ENCODE measurements around the gene EVI5.

- TF ChIP-seq, protein P1, sequence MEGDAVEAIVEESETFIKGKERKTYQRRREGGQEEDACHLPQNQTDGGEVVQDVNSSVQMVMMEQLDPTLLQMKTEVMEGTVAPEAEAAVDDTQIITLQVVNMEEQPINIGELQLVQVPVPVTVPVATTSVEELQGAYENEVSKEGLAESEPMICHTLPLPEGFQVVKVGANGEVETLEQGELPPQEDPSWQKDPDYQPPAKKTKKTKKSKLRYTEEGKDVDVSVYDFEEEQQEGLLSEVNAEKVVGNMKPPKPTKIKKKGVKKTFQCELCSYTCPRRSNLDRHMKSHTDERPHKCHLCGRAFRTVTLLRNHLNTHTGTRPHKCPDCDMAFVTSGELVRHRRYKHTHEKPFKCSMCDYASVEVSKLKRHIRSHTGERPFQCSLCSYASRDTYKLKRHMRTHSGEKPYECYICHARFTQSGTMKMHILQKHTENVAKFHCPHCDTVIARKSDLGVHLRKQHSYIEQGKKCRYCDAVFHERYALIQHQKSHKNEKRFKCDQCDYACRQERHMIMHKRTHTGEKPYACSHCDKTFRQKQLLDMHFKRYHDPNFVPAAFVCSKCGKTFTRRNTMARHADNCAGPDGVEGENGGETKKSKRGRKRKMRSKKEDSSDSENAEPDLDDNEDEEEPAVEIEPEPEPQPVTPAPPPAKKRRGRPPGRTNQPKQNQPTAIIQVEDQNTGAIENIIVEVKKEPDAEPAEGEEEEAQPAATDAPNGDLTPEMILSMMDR (IDR thresholded peaks at IDR 0.05): no peak
- no peak for TF ChIP-seq POLR2A (IDR thresholded peaks at IDR 0.05)
These were observed 83.8 kb downstream of the EVI5 start for GRCh38 chr1:92701147-92701546.
